Measurements from ENCODE around the gene ZCCHC14. TPM values are rescaled to one million over a fixed set of nuclear protein-coding genes. Genes with fewer than 3 reads are reported as not detected.

The ZCCHC14 gene
- total and polyA plus RNA-seq, 2 of the 8 experiments (the other 6 are each of a cell fraction or from before 2014, with no cell fraction given) = 8.2 to 28.2 TPM

DNA sequence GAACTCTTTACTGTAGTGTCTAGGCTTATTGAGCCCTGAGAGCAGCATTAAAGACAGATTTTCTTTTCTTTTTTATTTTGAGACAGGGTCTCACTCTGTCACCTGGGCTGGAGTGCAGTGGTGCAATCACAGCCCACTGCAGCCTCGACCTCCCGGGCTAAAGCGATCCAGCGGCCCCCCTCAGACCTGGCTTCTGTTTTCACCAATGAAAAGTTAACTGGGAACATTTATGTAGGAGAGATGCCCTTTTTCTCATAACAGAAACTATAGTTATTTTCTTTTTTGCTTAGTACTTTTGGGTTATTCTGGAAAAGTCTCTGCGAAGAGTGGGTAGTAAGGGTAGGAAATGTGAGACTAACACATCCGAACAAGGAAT is 99.2 kb downstream of the ZCCHC14 start:
- Histone ChIP-seq H3K4me2 (ENCODE audit: insufficient read depth in 1 of 2, low read depth in 2 of 2, low read length in 2 of 2) (peak overlapping the region; percentile 81 to 97; a peak in 3 of 4 replicates), H2BK120ac (replicated peaks; ENCODE audit: low read depth, low read length) (no peak overlapping the region), H3K9me3 (ENCODE audit: insufficient read depth in 2 of 2, low read depth in 1 of 2, low read length in 1 of 2) (no peaks in the 10 kb centered on the region), H4K8ac (ENCODE audit: extremely low read depth, insufficient read depth, low read length) (no peak overlapping the region), H4K91ac (replicated peaks; ENCODE audit: insufficient read length, low read length) (no peak overlapping the region), H3K14ac (ENCODE audit: insufficient read length) (no peak overlapping the region), H2AFZ (ENCODE audit: low read length) (no peak overlapping the region), H3K27ac (ENCODE audit: low read depth, low read length) (no peak overlapping the region), H4K20me1 (replicated peaks in 1 of 2; ENCODE audit: control insufficient read depth in 1 of 2, insufficient read depth in 2 of 2, low read length in 2 of 2) (peaks cover 2 to 9% of the 10 kb centered on the region in 2 experiments), H3K23me2 (ENCODE audit: low read depth, low read length) (peaks cover 10% of the 10 kb centered on the region), H3K9ac (replicated peaks in 1 of 4; ENCODE audit: extremely low read depth in 1 of 4, low read depth in 3 of 4, low read length in 3 of 4) (0 out of 7 replicates have a peak overlapping the region, but pooled peaks of 1 of the 4 experiments have one; percentile 58), H3K36me3 (ENCODE audit: control insufficient read depth in 2 of 4, insufficient read depth in 4 of 4, low read length in 3 of 4) (peaks cover 0 to 3% (median 2%) of the 10 kb centered on the region in 4 experiments; a peak in 2 of 8 replicates), H2AK5ac (ENCODE audit: low read depth, low read length) (no peak overlapping the region), H2BK5ac (ENCODE audit: low read depth, low read length) (no peak overlapping the region), H4K5ac (ENCODE audit: insufficient read length, low read depth, low read length) (no peak overlapping the region), H3K4me1 (replicated peaks in 1 of 4; ENCODE audit: control insufficient read depth in 3 of 4, insufficient read depth in 4 of 4, low read length in 3 of 4) (peaks cover 0 to 2% (median 0%) of the 10 kb centered on the region in 4 experiments; a peak in 4 of 7 replicates), H3K18ac (ENCODE audit: extremely low read depth, low read length) (no peak overlapping the region), H3K4ac (replicated peaks; ENCODE audit: insufficient read length, low read depth, low read length) (no peak overlapping the region), H3K4me3 (ENCODE audit: extremely low read depth in 1 of 4, insufficient read depth in 2 of 4, low read depth in 3 of 4, low read length in 4 of 4) (peak overlapping the region in 3 of 4 experiments; percentile 79 to 84 (median 83); a peak in 4 of 8 replicates), H2BK15ac (ENCODE audit: low read length) (no peak overlapping the region), H2BK20ac (ENCODE audit: low read length) (no peak overlapping the region), H3K79me1 (ENCODE audit: low read depth, low read length) (peaks cover 7% of the 10 kb centered on the region), H3K56ac (replicated peaks; ENCODE audit: insufficient read length, low read depth, low read length) (no peak overlapping the region), H3K23ac (ENCODE audit: insufficient read length) (no peak overlapping the region), H3K27me3 (replicated peaks in 1 of 4; ENCODE audit: control insufficient read depth in 3 of 4, extremely low read depth in 1 of 4, insufficient read depth in 3 of 4, low read length in 3 of 4) (no peaks in the 10 kb centered on the region), H3K79me2 (ENCODE audit: control insufficient read depth in 1 of 2, insufficient read depth in 2 of 2, low read length in 2 of 2) (peaks cover 0 to 40% of the 10 kb centered on the region in 2 experiments; a peak in 3 of 4 replicates), H2BK12ac (ENCODE audit: low read depth, low read length) (no peak overlapping the region)
- POLR2A ChIA-PET (ENCODE audit: partially characterized antibody) = interaction anchor here (0.6 to 4.4 kb wide), 5 partner anchors 8 to 105 kb away, joined by 3 to 31 read pairs (median 3); partner anchors contain the start of gene FBXO31
- CTCF ChIA-PET (ENCODE audit: partially characterized antibody) = interaction anchor here (0.7 to 2.5 kb wide), 10 partner anchors 10 to 288 kb away, joined by 3 to 8 read pairs (median 4); partner anchors contain the start of gene FBXO31
- DNase-seq (ENCODE audit: low read depth in 1 of 2, low spot score in 2 of 2) (no peak), FAIRE-seq (no peak)
- whole genome bisulfite sequencing, 2 experiments (ENCODE audit: extremely low coverage in 1 of 2, insufficient coverage in 1 of 2, insufficient read length in 1 of 2, insufficient replicate concordance in 2 of 2, low coverage in 1 of 2, low lambda C conversion rate in 2 of 2, missing lambda C conversion rate in 1 of 2) = 93% methylated on average over 6 of the region's 6 CpGs; no CpG with 5 or more reads in 1 of the 2 experiments
- TF ChIP-seq, protein P1, sequence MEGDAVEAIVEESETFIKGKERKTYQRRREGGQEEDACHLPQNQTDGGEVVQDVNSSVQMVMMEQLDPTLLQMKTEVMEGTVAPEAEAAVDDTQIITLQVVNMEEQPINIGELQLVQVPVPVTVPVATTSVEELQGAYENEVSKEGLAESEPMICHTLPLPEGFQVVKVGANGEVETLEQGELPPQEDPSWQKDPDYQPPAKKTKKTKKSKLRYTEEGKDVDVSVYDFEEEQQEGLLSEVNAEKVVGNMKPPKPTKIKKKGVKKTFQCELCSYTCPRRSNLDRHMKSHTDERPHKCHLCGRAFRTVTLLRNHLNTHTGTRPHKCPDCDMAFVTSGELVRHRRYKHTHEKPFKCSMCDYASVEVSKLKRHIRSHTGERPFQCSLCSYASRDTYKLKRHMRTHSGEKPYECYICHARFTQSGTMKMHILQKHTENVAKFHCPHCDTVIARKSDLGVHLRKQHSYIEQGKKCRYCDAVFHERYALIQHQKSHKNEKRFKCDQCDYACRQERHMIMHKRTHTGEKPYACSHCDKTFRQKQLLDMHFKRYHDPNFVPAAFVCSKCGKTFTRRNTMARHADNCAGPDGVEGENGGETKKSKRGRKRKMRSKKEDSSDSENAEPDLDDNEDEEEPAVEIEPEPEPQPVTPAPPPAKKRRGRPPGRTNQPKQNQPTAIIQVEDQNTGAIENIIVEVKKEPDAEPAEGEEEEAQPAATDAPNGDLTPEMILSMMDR (IDR thresholded peaks at IDR 0.05; ENCODE audit: control extremely low read depth in 1 of 3, insufficient read depth in 1 of 3, low read depth in 1 of 3, low read length in 3 of 3) = no peak
- TF ChIP-seq SP1 (IDR thresholded peaks at IDR 0.05; ENCODE audit: low read depth, low read length) = no peak
- TF ChIP-seq NANOG (IDR thresholded peaks at IDR 0.05; ENCODE audit: insufficient read depth, low read depth, low read length, poor library complexity, severe bottlenecking) = no peak
- no peak for TF ChIP-seq BRCA1 (IDR thresholded peaks at IDR 0.05; ENCODE audit: low read depth, low read length)
- no peak for TF ChIP-seq SIN3A (conservative IDR thresholded peaks at IDR 0.05 in 1 of 2, IDR thresholded peaks at IDR 0.05 in 1 of 2; ENCODE audit: low read depth in 1 of 2, low read length in 2 of 2)
- TF ChIP-seq KDM1A (IDR thresholded peaks at IDR 0.05; ENCODE audit: borderline replicate concordance, low read length) = no peak
- no peak for TF ChIP-seq SRF (IDR thresholded peaks at IDR 0.05; ENCODE audit: low read depth, low read length)
- no peak for TF ChIP-seq MAFK (IDR thresholded peaks at IDR 0.05; ENCODE audit: low read depth, low read length)
- no peak for TF ChIP-seq YY1 (IDR thresholded peaks at IDR 0.05; ENCODE audit: low read depth, low read length)
- TF ChIP-seq CEBPB (IDR thresholded peaks at IDR 0.05; ENCODE audit: low read depth, low read length) = no peak
- no peak for TF ChIP-seq SP4 (IDR thresholded peaks at IDR 0.05; ENCODE audit: low read length)
